ENCODE results near the gene DHRS11. TPM values are rescaled to one million over a fixed set of nuclear protein-coding genes. Genes with fewer than 3 reads are reported as not detected.

Gene DHRS11
- total RNA-seq, 3 donors from 2014 or later (not counting 1 experiment from before 2014, with no cell fraction given), result 2.7 to 6.0 (median 4.9) TPM

- no peaks in the 10 kb centered on the region for H3K36me3 Mint-ChIP-seq
- Histone ChIP-seq H3K9me3 (ENCODE audit: control insufficient read depth, insufficient read depth, low read length) (no peaks in the 10 kb centered on the region), H3K4me3 (ENCODE audit: low read length) (no peak overlapping the region), H3K27ac (ENCODE audit: low read length) (no peak overlapping the region), H3K36me3 (ENCODE audit: control insufficient read depth, insufficient read depth, low read length) (no peaks in the 10 kb centered on the region), H3K27me3 (ENCODE audit: control insufficient read depth, insufficient read depth, low read length) (no peaks in the 10 kb centered on the region), H3K4me1 (ENCODE audit: control insufficient read depth, insufficient read depth, low read length) (peaks cover 9% of the 10 kb centered on the region)
- intact Hi-C loops (cut with micrococcal nuclease), result loop anchor here (10.0 kb wide), 1 partner anchor 65 kb away; the partner anchor contains the start of gene GGNBP2
- H3K27ac Mint-ChIP-seq, result no peak overlapping the region
- H3K27me3 Mint-ChIP-seq (ENCODE audit: low read depth in 2 of 2), result no peaks in the 10 kb centered on the region
- ATAC-seq, result no peak
- no peaks in the 10 kb centered on the region for H3K9me3 Mint-ChIP-seq
- no peak for TF ChIP-seq CTCF (IDR thresholded peaks at IDR 0.05)
- DNase-seq, result no peak
- H3K4me1 Mint-ChIP-seq, result peaks cover 11 to 25% of the 10 kb centered on the region in 2 donors
- H3K4me3 Mint-ChIP-seq, result no peak overlapping the region
- 91% methylated on average over 7 of the region's 7 CpGs for WGBS (ENCODE audit: insufficient coverage)
Observed at GRCh38 chr17:36609498-36609862, 17.8 kb downstream of the DHRS11 start.

- Histone ChIP-seq H3K4me3 (ENCODE audit: low read length) (no peak overlapping the region), H3K36me3 (ENCODE audit: control insufficient read depth, insufficient read depth, low read length) (no peaks in the 10 kb centered on the region), H3K4me1 (ENCODE audit: control insufficient read depth, insufficient read depth, low read length) (peaks cover 9% of the 10 kb centered on the region), H3K9me3 (ENCODE audit: control insufficient read depth, insufficient read depth, low read length) (no peaks in the 10 kb centered on the region), H3K27me3 (ENCODE audit: control insufficient read depth, insufficient read depth, low read length) (no peaks in the 10 kb centered on the region), H3K27ac (ENCODE audit: low read length) (no peak overlapping the region)
- H3K4me1 Mint-ChIP-seq, result peaks cover 8 to 20% of the 10 kb centered on the region in 2 donors
- H3K9me3 Mint-ChIP-seq, result no peaks in the 10 kb centered on the region
- intact Hi-C loops (cut with micrococcal nuclease), result no loop called here
- no peak for TF ChIP-seq CTCF (IDR thresholded peaks at IDR 0.05)
- DNase-seq, result no peak
- no peaks in the 10 kb centered on the region for H3K27me3 Mint-ChIP-seq (ENCODE audit: low read depth in 2 of 2)
- H3K4me3 Mint-ChIP-seq, result no peak overlapping the region
- 91% methylated on average over 5 of the region's 6 CpGs for WGBS (ENCODE audit: insufficient coverage)
- no peaks in the 10 kb centered on the region for H3K36me3 Mint-ChIP-seq
- ATAC-seq, result no peak
- no peak overlapping the region for H3K27ac Mint-ChIP-seq
Observed at GRCh38 chr17:36610474-36610873, 18.8 kb downstream of the DHRS11 start.

GRCh38 chr17:36611345-36612072 lies 19.8 kb downstream of the DHRS11 start:
- no peak for DNase-seq
- no peaks in the 10 kb centered on the region for H3K36me3 Mint-ChIP-seq
- Histone ChIP-seq H3K4me1 (ENCODE audit: control insufficient read depth, insufficient read depth, low read length) (peaks cover 9% of the 10 kb centered on the region), H3K27ac (ENCODE audit: low read length) (no peak overlapping the region), H3K36me3 (ENCODE audit: control insufficient read depth, insufficient read depth, low read length) (no peaks in the 10 kb centered on the region), H3K9me3 (ENCODE audit: control insufficient read depth, insufficient read depth, low read length) (no peaks in the 10 kb centered on the region), H3K27me3 (ENCODE audit: control insufficient read depth, insufficient read depth, low read length) (no peaks in the 10 kb centered on the region), H3K4me3 (ENCODE audit: low read length) (no peak overlapping the region)
- H3K4me3 Mint-ChIP-seq, result no peak overlapping the region
- TF ChIP-seq CTCF (IDR thresholded peaks at IDR 0.05), result no peak
- H3K4me1 Mint-ChIP-seq, result peaks cover 0 to 12% of the 10 kb centered on the region in 2 donors
- no peaks in the 10 kb centered on the region for H3K9me3 Mint-ChIP-seq
- WGBS (ENCODE audit: insufficient coverage), result 88% methylated on average over 9 of the region's 9 CpGs
- ATAC-seq, result no peak
- H3K27me3 Mint-ChIP-seq (ENCODE audit: low read depth in 2 of 2), result no peaks in the 10 kb centered on the region
- H3K27ac Mint-ChIP-seq, result no peak overlapping the region
- intact Hi-C loops (cut with micrococcal nuclease), result no loop called here

DNA sequence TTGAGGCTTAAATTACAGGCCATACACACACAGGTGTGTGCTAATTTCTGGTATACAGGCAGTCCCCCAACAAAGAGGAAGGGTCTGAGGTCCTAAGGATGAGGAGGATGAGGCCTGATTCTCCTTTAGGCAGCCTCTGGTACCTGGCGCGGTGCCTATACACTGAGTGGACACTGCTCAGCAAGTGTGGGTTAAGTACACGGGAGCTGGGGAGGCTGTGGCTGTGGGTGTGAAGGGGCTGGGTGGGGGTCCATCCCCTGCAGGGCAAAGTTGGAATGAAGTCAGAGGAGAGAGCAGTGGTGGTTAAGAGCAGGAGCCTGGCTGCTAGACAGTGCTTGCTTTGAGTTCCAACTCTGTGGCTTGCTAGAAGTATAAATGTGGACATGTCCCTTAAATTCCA lies 20.6 kb downstream of the DHRS11 start:
- no peaks in the 10 kb centered on the region for H3K27me3 ChIP-seq (ENCODE audit: control insufficient read depth, insufficient read depth, low read length)
- TF ChIP-seq CTCF (IDR thresholded peaks at IDR 0.05), result no peak
- no peaks in the 10 kb centered on the region for H3K9me3 Mint-ChIP-seq
- H3K36me3 ChIP-seq (ENCODE audit: control insufficient read depth, insufficient read depth, low read length), result no peaks in the 10 kb centered on the region
- H3K4me3 Mint-ChIP-seq, result no peak overlapping the region
- no peaks in the 10 kb centered on the region for H3K36me3 Mint-ChIP-seq
- no peak overlapping the region for H3K27ac ChIP-seq (ENCODE audit: low read length)
- DNase-seq (no peak), ATAC-seq (no peak)
- intact Hi-C loops (cut with micrococcal nuclease), result no loop called here
- peaks cover 0 to 12% of the 10 kb centered on the region in 2 donors for H3K4me1 Mint-ChIP-seq
- no peak overlapping the region for H3K27ac Mint-ChIP-seq
- no peak overlapping the region for H3K4me3 ChIP-seq (ENCODE audit: low read length)
- no peaks in the 10 kb centered on the region for H3K9me3 ChIP-seq (ENCODE audit: control insufficient read depth, insufficient read depth, low read length)
- H3K4me1 ChIP-seq (ENCODE audit: control insufficient read depth, insufficient read depth, low read length), result peaks cover 9% of the 10 kb centered on the region
- H3K27me3 Mint-ChIP-seq (ENCODE audit: low read depth in 2 of 2), result no peaks in the 10 kb centered on the region
- 75% methylated on average over 3 of the region's 3 CpGs for WGBS (ENCODE audit: insufficient coverage)
